Skeletal muscle cell (primary cell): Measurements from ENCODE around the gene PGAM2.

Experiments
- DNase-seq: peaks from one replicate; pipeline ENCODE4 v3.0.0-alpha.2; 2010; ENCODE audit warnings: low read depth
- H3K4me3 ChIP-seq: 2 replicates; pipeline ENCODE4 v1.5.1; 2011; ENCODE audit warnings: low read depth, mild to moderate bottlenecking, control low read depth, low read length, moderate library complexity

Gene PGAM2

DNA sequence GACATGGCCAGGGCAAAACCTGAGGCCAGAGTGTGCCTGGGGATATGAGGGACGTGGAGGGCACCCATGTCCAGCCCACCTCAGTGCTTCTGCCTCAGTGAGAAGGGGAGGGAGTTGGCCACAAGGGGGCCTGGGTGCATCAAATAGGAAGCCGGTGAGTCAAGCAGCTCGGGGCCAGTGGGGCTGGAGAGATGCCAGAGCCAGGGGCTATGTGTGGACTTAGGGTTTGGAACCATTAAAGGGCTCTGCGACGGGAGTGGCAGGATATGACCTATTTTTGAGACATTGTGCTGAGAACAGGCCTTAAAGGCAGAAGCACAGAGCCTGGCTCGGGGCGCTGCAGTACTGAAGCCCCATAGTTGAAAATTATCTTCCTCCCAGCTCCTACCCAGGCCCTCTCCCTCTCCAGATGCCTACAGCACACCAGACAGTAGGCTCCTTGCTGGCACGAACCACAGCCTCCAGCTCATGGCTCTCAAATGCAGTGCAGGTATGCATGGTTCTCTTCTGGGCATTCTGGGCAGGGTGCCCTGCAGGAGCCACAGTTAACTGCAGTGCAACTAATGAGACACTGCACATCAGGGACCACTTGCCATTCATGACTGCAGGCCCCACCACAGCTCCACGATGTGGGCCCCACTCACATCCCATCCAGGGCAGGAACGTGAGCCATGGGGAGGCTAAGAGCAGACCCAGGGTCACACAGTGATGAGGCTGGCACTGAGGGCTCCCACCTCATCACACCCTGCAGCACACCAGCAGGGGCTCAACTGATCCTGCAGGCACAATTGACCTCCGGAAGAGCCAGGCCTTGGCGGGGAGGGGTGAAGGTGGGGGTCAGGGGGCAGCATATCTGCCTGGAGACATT, 7.2 kb upstream of the PGAM2 start:
- peak; percentile 62 for DNase-seq
- H3K4me3 ChIP-seq: no peak overlapping the region

DNA sequence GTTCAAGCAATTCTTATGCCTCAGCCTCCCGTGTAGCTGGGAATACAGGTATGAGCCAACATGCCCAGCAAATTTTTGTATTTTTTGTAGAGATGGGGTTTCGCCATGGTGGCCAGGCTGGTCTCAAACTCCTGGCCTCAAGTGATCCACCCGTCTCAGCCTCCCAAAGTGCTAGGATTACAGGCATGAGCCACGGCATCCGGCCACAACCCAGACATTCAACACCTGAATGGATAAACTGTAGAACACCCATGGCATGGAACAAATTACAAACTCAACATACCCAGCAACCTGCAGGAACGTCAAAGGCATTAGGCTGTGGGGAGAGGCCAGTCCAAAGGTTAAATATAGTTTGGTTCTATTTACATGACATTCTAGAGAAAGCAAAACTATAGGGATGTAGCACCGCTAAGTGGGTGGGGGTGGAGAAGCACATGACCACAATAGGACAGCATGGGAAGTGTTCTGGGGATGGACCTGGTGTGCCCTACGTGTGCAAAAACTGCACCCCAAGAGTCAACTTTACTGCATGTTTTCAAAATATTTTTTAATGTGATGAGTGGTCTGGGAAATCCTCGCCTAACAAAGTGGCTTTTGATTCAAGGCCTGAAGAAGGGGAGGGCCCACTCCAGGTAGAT, 6.5 kb upstream of the PGAM2 start:
- H3K4me3 ChIP-seq: no peak overlapping the region
- DNase-seq: no peak

DNA sequence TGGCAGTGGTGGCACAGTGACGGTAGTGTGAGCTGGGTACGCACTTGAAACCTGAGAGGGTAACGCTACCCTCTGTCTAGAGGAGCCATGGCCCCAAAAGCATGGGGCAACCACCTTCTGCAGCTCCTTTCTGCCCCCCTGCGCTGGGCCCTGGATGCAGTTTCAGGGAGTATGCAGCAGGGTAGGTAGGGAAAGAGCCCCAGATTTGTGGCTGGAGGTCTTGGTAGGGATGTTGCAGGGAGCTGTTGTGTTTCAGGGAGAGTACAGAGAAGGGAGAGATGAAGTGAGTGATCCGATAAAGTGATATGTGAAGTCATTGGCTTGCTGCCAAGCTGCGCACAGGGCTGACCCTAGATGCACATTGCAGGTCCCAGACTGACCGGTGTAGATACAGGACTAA, 2.7 kb upstream of the PGAM2 start:
- no peak overlapping the region for H3K4me3 ChIP-seq
- DNase-seq: no peak

DNA sequence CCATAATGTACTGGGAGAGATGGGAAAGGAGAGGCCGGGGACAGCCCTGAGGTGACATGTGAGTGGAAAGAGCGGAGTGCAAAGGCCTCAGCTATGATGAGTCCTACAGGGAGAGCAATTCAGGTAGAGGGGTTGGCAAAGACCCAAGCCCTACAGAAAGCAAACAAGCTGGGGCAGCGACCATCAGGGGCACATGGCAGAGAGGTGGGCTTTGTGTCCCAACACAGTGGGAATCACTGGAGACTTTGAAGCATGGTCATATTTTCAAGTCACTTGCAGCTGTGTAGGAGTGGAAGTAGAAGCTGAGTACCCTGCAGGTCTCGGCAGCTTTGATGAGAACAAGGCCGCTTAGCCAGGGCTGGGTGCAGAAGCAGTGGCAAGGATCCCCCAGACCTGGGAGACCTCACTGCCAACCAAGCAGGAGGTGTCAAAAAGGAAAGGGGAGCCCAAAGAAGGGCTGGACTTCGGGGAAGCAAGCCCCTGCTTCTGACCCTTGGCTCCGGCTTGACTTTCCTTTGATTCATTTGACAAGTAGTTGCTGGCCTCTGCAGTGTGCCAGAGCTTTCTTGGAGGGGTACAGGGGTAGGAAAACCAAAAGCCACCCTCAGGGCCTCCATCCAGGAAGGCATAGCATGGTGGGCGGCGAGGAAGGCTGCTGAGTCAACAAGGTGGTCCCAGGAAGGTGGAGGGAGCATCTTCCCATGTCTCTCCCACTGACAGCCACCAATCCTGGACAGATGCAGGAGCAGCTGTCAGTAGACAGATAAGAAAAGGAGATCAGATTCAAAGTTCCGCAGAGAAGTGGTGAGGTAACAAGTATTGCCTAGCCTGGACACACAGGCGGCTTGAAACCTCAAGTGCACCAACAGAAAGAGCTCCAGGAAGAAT, 1.9 kb upstream of the PGAM2 start:
- no peak for DNase-seq
- H3K4me3 ChIP-seq: no peak overlapping the region

DNA sequence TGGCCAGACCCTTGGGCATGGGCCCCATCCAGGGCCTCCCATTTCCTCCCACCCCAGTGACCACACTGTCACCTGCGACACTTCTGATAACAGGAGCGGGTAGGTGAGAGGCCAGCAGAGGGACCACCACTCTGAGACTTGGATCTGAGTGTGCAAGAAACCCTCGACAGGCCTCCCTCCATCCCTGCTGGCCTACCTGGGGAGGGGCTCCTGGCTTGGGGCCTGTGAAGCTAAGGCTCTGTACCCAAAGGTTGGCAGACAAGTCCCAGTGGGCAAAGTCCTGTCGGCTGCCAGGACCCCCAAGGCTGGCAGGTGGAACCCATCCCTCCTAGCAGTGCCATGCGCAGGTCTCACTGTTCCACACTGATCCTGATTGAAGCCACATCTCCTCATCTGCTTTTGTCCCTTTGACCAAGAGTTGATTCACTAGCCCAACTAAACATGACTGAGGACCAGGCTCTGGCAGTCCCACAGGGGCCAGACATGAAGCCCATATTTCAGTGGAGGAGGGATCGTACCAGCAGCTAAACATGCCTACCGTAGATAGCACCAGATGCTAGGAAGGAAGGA, 1.2 kb upstream of the PGAM2 start:
- no peak overlapping the region for H3K4me3 ChIP-seq
- no peak for DNase-seq

DNA sequence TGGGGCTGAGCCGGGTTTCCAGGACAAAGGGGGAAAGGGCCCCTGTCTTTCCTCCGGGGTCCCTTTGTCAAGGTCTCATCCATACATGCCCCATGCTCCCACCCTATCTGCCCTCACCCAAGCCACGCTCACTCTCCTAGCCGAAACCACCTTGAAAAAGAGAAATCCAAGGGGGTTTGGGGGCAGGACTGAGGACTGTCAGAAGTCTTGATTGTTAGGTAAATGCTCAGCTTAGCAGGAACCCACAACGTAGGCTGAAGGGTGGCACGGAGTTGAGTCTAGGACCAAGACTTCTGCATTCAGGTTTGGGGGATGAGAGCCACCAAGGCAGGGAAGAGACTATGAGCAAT, 719 bp upstream of the PGAM2 start:
- DNase-seq: no peak
- no peak overlapping the region for H3K4me3 ChIP-seq

DNA sequence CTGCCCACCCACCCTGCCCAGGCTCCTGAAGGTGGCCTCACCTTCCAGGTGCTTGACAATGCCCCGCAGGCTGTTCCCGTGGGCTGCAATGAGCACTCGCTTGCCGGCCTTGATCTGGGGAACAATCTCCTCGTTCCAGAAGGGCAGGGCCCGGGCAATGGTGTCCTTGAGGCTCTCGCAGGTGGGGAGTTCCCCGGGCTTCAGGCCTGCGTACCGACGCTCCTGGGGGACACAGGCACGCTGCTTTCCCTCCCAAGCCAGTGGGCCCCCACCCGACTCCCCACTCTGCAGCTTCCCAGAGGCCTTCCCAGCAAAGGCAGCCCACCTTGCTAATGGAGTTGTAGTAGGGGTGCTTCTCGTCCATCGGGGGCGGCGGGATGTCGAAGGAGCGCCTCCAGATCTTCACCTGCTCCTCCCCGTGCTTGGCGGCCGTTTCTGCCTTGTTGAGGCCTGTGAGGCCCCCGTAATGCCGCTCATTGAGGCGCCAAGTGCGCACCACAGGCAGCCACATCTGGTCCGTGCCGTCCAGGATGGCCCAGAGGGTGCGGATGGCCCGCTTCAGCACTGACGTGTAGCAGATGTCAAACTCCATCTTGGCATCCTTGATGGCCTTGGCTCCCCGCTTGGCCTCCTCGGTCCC, 456 bp downstream of the PGAM2 start:
- no peak for DNase-seq
- H3K4me3 ChIP-seq: no peak overlapping the region

DNA sequence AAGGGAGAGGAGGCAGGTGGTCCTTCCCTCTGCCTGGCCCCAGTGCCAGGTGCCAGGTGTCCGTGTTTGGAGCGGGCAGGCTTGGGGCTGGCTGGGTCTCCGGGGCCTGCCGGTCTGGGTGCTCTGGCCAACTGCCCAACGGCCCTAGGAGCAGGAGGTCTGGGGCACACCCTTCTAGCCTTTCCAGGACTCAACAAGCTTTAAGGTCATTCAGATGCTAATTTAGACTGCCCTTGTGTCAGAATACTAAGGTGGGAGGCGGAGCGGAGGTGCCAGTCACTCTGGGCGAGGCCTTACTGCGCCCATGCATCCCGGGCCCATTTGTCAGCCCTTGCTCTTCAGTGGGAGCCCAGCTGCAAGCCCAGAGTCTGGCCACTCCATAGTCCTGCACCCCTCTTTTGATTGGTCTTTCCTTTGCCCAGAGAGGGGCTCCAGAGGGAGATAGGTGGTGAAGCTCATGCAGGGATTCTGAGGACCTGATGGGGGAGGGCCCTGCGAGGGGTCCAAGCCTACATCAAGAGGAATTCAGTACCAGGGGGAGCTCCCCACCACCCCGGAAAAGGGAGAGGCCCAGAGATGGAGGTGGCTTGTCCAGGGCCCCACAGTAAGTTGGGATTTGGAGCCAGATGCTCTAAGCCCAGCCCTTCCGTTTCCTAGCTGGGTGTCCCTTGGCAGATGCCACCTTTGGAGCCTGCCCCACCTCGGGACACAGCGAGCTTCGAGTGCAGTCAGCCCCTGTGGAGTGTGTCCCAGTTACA, 1.3 kb downstream of the PGAM2 start:
- DNase-seq: no peak
- no peak overlapping the region for H3K4me3 ChIP-seq

DNA sequence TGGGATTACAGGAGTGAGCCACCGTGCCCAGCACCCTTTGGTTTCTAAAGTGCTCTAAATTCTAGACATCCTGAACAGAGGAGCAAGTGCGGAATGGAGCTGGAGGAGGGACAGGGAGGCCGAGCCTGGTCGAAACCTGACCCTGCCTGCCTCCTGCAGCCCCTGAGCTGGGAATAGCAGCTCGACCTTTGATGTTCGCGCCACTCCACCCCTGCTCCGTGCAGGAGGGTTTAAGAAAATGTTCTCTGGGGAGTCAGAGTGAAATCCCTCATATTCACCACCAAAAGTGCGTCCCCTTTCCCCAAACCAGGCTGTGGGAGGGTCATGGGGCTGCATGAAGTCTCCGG, 1.8 kb downstream of the PGAM2 start:
- no peak for DNase-seq
- no peak overlapping the region for H3K4me3 ChIP-seq

DNA sequence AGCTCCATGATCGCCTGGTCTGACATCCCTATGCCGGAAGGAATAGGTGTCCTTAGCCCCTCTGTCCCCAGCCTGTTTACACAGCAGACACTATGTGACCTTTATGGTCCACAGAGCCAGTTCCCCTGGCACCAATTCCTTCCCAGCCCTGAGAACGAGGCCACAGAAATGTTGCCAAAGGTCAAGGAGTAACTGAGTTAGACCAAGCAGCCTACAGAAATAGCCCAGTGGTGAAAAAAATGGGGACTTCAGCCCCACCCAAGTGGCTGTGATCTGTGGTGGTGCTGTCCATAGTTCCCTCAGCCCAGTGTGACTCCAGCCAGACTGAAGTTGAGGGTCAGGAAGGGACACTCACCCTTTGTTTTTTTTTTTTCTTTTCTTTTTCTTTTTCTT, 2.5 kb downstream of the PGAM2 start:
- H3K4me3 ChIP-seq: no peak overlapping the region
- no peak for DNase-seq

DNA sequence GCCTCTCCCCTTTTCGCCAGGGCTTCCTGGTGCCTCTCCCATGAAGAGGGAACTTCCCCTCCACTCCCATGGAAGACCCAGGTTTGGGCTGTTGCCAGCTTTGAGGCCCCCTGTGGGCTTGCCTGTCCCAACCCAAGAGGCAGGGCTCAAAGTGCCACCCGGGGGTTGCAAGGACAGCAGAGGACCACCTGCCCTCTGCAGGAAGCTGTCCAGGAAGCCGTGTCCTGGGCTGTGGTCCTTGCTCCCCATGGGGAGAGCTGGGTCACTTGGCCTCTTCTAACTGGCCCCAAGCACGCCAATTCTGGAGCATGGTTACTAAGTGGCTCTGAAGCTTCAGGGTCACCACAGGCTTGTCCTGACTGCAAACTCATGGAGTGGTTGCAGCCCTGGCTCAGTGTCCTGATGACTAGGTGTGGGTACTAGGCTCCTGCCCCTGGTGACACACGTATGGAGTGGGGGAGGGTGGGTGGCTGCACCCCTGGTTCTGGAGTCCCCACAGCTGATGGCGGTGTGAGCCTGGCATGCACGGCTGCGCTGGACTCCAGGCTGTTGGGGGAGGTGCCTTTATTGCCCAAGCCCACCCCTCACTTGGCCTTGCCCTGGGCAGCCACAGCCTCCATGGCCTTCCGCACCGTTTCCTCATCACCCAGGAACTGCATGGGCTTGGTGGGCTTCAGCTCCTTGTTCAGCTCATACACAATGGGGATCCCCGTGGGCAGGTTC, 3.0 kb downstream of the PGAM2 start:
- no peak for DNase-seq
- H3K4me3 ChIP-seq: no peak overlapping the region

DNA sequence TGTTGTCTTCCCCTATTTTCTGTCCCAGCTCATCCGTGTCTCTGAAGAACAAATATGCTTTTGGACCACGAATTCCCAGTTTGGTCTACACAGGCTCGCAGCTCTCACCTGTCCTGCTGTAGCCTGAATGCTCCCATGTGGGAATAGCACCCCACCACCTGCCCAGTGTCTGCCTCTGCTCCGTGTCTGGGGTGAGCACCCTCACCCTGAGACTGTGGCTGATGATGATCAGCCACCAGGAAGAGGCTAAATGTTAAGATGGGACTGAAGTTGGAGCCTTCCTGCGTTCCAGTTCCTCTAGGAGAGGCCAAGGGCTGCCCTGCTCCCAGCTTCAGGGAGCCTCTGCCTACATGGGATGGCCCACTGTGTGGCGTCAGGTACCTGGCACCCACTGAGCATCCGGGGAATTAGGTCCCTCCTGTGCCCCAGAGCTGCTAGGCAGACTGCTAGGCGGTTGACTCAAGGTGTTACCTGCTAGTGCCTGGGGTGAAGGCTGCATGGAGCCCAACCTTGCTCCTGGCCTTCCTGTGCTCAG, 3.7 kb downstream of the PGAM2 start:
- DNase-seq: no peak
- no peak overlapping the region for H3K4me3 ChIP-seq

DNA sequence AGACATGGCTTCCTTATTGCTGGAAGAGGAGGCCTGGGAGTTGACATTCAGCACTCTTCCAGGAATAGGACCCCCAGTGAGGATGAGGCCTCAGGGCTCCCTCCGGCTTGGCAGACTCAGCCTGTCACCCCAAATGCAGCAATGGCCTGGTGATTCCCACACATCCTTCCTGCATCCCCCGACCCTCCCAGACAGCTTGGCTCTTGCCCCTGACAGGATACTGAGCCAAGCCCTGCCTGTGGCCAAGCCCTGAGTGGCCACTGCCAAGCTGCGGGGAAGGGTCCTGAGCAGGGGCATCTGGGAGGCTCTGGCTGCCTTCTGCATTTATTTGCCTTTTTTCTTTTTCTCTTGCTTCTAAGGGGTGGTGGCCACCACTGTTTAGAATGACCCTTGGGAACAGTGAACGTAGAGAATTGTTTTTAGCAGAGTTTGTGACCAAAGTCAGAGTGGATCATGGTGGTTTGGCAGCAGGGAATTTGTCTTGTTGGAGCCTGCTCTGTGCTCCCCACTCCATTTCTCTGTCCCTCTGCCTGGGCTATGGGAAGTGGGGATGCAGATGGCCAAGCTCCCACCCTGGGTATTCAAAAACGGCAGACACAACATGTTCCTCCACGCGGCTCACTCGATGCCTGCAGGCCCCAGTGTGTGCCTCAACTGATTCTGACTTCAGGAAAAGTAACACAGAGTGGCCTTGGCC, 4.3 kb downstream of the PGAM2 start:
- no peak overlapping the region for H3K4me3 ChIP-seq
- no peak for DNase-seq

DNA sequence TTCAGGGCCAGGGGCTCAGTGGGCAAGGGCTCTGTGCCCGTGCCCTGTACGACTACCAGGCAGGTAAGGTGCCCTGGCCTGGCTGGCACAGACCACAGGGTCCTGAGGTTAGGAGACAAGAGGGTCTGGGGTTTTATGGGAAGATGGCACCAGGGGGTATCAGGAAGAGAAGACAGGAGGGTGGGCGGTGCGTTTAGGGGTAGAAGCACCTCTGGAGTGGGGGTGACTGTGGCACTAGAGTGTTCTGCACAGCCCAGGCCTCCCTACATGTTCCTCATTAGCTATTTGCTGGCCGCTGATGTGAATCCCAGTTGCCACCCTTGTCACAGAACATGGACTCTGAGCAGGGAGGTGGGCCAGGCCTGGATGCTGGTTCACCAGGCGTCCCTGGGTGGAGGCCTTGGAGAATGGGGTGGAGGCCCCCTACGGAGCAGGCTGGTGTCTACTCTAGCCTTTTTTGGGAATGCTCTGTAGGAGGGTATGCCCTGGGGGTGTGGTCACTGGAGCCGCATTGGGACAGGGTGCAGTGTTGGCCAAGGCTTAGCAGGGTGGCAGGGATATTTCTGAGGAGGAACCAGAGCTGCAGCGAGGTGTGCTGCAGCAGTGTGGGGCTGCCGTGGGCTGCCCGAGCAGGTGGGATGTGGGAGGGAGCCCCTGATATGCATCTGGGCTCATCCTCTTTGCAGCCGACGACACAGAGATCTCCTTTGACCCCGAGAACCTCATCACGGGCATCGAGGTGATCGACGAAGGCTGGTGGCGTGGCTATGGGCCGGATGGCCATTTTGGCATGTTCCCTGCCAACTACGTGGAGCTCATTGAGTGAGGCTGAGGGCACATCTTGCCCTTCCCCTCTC, 5.0 kb downstream of the PGAM2 start:
- no peak for DNase-seq
- H3K4me3 ChIP-seq: no peak overlapping the region

DNA sequence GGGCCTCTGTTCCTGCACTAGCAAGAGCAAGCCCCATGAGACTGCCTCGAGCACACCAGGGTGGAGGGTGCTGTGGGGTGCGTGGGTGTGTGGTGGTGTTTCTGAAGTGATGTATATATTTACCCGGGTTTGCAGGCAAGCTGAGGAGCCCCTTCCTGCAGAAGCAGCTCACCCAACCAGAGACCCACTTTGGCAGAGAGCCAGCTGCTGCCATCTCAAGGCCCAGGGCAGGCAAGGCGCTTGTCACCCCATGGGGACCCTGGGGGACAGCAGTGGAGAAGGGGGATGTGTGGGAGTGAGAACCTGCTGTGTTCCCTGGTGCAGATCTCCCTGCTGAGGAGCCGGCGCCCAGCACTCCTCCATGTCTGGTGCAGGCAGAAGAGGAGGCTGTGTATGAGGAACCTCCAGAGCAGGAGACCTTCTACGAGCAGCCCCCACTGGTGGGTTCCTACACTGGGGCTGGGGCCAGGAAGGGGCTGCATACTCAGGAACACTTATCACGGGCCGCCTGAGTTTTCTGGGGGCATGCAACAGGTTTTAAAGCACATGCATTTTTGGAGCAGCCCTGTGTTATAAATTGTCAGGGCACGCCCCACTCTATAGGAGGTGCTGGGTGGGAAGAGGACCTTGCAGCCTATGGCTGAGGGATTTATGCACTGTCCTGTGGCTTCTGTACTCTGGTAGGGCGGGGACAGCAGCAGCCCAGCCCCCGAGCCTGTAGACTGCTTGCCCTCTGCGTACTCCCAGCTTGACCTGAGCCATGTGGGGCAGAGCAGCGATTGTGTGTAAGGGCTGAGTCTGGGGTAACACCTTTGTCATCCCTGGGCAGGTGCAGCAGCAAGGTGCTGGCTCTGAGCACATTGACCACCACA, 5.9 kb downstream of the PGAM2 start:
- H3K4me3 ChIP-seq: no peak overlapping the region
- DNase-seq: no peak

DNA sequence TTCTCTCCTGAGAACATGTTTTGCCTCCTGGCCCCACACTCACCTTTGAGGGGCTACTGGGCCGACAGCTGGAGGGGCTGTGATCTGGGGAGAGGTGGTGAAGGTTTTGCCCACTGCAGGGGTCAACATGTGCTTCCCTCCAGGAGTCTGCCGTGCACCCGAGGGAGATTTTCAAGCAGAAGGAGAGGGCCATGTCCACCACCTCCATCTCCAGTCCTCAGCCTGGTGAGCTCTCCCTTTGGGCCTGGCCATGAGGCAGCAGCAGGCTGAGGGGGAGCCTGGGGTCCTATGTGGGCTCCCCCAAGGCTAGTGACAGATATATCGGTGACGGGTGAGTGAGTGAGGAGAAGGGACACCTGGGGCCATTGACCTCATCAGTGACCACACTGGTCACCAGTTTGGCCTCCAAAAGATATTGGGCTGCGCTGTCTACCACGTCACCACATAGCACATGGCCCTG, 6.6 kb downstream of the PGAM2 start:
- H3K4me3 ChIP-seq: no peak overlapping the region
- DNase-seq: no peak
